Astrocyte of the spinal cord (primary cell): ENCODE measurements around the gene MPDU1.

Experiments
- DNase-seq: peaks from one replicate; pipeline ENCODE4 v3.0.0; 2011; ENCODE audit warnings: low read depth, low spot score
- H3K4me3 ChIP-seq: 2 replicates; pipeline ENCODE4 v1.5.1; 2011; ENCODE audit warnings: low read depth, mild to moderate bottlenecking, low read length, moderate library complexity
- CTCF ChIP-seq: IDR thresholded peaks from 2 replicates; pipeline ENCODE4 v1.5.1; 2012; ENCODE audit warnings: low read depth, mild to moderate bottlenecking, low read length, inconsistent platforms
- in situ Hi-C: cut with HindIII; loops from 2 replicates; pipeline ENCODE4 v1.10.0; 2017; ENCODE audit warnings: low sequenced_read_pairs

Gene MPDU1

DNA sequence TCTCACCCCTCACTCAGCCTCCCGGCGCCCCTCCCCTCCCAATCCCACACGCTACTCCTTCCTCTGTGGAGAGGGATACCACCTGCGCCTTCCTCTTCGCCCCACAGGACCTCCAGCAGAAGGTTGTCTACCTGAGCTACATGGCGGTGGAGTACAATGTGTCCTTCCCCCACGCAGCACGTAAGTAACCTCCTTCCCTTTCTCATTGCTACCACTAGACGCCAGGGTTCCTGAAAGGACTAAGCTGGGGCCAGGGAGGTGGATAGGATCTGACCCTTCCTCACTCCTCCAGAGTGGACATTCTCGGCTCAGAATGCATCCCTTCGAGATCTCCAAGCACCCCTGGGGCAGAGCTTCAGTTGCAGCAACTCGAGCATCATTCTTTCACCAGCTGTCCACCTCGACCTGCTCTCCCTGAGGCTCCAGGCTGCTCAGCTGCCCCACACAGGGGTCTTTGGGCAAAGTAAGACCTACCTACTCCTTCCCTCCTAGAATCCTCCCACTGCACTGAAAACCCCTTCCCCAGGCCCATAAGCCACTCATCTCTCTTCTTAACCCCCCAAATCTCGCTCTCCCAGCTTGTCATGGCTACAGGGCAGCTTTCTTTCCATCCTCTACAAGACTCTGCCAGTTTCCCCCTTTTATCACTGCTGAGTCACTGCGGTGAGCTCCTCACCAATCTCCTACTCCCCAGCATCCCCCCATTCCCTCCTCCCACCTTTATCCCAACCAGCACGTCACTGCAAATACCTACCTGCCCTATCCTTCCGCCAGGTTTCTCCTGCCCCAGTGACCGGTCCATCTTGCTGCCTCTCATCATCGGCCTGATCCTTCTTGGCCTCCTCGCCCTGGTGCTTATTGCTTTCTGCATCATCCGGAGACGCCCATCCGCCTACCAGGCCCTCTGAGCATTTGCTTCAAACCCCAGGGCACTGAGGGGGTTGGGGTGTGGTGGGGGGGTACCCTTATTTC lies 2.8 kb upstream of the MPDU1 start:
- H3K4me3 ChIP-seq: no peak overlapping the region
- DNase-seq: no peak
- no peak for TF ChIP-seq CTCF
- in situ Hi-C loops: no loop called here

GRCh38 chr17:7582396-7583252 lies 1.0 kb upstream of the MPDU1 start:
- in situ Hi-C loops: no loop called here
- no peak for TF ChIP-seq CTCF
- no peak for DNase-seq
- peak overlapping the region; percentile 83 for H3K4me3 ChIP-seq

DNA sequence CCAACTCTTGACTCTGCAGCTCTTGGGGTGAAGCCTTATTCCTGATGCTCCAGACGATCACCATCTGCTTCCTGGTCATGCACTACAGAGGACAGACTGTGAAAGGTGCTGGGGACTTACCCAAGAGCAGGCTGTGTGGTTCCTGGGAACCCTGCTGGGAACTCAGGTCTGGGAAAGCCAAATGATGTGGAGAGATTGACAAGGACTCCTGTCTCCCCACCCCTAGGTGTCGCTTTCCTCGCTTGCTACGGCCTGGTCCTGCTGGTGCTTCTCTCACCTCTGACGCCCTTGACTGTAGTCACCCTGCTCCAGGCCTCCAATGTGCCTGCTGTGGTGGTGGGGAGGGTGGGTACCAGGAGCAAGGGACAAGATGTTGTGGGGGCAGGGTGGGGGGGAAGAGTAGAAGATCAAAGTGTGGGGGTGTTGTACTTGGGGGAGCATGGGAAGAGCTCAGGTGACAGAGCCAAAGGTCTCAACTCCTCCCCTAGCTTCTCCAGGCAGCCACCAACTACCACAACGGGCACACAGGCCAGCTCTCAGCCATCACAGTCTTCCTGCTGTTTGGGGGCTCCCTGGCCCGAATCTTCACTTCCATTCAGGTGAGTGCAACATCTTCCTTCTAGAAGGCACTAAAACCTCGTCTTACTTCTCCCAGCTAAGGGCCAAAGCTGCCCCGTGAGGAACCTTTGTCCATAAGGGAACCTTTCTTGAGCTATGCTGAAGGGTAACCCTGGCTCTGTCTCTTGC lies 3.2 kb downstream of the MPDU1 start:
- H3K4me3 ChIP-seq: no peak overlapping the region
- peak; percentile 24 for TF ChIP-seq CTCF
- DNase-seq: no peak
- in situ Hi-C loops: no loop called here

DNA sequence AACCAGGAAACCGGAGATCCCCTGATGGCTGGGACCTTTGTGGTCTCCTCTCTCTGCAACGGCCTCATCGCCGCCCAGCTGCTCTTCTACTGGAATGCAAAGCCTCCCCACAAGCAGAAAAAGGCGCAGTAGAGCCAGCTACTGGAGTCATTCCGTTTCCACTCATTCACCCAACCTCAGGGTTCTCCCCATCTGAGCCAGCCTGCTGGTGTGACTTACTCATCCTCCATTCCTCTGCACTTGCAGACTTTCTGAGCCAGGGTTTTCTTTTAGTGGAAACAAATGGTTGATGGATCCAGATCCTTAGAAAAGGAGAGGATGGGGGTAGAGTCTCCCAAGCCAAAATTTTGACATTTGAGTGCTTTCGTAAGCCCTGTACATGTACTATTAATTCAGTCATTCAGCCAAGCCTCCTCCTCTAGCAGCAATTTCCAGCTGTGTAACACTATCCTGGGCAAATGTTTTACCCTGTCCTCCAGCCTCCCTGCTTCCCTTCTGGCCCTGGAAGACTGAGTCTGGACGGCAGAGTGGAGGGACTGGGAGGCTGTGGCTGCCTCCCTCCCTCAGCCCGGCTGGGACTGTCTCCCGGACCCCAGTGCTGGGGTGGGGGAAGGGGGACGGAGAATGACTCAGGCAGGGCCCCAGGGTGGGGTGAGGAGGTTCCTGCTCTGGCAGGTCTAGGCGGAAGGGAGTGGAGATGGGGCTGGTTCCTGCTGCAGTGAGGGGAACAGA lies 3.9 kb downstream of the MPDU1 start:
- DNase-seq: peak; percentile 95
- in situ Hi-C loops: no loop called here
- H3K4me3 ChIP-seq: no peak overlapping the region
- TF ChIP-seq CTCF: peak; percentile 20

DNA sequence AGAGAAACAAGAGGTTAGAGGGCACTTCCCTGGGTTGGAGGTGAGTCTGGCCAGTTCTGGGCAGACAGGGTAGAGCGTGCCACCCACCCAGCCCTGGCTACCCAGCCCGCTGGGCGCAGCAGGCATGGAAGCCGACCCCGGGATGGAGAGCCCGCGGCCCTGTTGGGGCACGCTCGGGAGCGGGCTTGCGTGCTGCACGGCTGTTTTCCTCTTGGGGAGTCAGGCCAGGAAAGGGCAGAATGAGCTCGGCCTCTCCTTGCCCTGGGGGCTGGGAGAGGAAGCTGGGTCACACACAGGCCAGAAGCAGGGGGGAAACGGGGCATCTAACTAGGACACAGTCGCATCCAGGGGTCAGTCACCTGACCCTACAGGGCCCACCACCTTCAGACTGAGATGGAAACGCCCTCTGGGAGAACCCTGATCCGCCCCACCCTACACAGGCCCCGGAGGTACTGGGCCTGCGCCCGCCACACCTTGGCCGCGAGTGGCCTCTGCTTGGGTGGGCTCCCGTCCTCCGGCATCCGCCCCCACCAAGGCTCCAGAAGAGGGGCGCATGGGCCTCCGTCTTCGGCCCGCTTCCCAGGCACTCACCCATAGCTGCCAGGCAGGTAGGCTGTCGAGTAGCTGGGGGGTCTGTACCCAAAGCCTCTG lies 5.0 kb downstream of the MPDU1 start:
- DNase-seq: no peak
- in situ Hi-C loops: no loop called here
- no peak overlapping the region for H3K4me3 ChIP-seq
- no peak for TF ChIP-seq CTCF
